Cortex of kidney (tissue), 1 donor: Measurements from ENCODE around the gene CCDC24.

ENCODE experiments used
- DNase-seq: peaks from one replicate; lab custom pipeline; 2025; lab: John Stamatoyannopoulos, UW

CCDC24 gene

DNA sequence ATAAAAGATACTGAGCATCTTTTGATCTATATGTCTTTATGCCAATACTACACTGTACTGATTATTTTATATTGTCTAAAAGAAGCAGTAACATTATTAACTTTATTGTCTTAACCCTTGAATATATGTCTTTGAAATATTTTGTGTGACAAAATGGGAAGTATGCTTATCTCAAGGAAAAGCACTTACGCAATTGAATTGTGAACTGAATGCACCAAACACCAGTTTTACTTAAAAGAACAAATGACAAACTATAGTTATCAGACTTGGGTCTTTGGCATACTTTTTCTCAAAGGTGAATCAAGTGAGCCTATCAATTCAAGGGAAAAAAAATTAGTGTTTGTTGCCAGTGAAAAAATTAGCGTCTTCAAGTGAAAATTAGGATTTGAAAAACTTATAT, 49.0 kb downstream of the CCDC24 start:
- no peak for DNase-seq

DNA sequence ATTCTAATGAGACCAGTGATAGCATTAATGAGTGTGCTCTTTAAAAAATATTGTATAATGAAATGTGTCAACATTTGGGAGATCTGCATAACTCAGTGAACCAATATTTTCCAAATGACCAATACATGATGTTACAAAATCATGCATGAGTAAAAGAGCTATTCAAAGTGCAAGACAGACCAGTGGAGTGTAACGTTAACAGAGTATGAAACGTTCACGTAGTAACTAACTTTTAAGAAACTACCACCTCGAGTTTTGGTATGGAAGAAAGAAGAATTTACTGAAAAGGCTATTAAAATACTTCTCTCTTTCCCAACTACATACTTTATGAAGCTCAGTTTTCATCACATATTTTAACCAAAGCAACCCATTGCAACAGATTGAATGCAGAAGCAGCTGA, 49.4 kb downstream of the CCDC24 start:
- DNase-seq: no peak

DNA sequence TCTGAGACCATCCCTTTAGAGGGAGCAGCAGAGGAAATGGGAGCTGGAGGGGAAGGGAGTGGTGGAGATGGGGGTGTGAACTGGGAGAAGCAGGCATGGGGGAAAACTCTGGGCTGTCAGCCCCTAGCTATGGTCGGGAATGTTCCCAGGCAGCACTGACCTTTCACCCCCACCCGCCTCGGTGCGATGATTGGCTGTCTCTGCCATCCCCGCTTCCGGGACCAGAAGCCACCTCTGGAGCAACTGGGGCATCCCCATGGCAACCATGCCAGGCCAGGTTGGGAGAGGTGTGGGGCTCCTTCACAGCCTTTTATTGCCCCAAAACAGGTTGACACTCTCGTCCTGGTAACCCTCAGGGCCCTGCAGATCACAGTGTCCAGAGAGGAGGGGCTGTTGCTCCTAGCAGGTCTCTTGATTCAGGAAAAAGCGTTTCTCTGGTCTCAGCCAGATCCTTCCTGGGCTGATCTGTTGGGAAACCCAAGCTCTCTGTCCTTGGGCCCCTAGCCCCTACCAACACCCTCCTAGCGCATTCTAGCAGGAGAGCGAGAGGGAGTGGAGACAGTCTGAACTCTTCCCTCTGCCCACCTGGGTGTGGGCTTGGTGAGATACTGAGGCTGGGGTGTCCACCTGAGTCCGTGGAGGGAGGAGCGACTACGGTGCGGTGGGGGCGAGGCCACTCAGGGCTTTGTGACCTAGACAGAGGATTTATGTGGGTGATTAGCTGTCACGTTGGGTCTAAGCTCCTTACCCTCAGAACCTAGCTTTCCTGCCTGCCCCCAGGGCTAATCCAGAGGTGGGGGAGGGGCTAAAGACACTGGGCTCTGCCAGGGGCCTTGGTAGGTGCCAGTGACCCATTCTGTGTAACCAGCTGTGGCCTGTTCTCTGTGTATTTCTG, 52.0 kb downstream of the CCDC24 start:
- no peak for DNase-seq

DNA sequence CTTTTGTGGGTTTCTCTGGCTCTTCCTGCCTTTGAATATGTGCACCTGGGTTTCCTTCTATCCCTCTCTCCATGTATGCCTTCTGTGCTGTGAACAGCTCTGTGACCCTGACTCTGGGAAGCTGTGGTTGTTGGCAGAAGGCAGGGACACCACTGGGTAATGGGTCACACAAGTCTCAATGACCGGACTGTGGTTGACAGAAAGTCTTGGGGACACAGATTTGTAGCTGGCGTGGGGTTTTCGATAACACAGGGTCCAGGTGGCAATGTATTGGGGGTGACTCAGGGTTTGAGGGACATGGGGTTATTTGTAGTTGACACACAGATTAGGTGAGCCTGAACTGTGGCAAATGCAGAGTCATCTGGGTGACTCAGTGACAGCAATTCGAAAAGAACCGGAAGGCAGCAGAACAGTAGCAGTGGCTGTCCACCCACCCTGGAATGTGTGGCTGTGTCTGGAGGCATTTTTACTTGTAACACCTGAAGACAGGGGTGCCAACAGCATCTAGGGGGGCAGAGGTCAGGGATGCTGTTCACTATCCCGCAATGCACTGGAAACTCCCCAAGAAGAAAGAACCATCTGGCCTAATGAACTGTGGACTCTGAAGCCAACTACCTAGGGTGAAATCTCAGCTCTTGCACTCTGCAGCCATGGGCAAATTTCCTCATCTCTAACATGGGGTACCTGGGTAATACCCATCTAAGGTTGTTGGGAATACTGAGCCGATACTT, 52.8 kb downstream of the CCDC24 start:
- DNase-seq: no peak

DNA sequence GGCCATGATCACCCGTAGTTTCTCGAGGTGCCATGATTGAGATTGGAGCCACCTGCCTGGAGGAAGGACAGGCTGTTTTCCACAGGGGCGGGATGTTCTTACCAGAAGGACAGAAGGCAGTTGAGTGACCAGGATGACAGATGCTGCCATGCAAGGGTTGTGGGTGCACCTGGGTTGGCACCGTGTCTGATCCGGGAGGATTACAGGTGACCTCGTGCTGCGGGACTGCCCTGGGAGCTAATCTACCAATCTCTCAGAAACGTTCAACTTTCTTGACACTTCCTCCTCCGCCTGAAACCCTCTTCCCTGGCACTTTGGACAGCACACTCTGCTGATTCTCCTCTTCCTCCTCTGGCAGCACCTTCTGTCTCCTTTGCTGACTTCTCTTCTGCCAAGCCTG, 53.7 kb downstream of the CCDC24 start:
- DNase-seq: no peak
